ENCODE results near the gene LYPD6B. TPM values are rescaled to one million over a fixed set of nuclear protein-coding genes. Genes with fewer than 3 reads are reported as not detected.

Gene LYPD6B
- not detected for total RNA-seq
- long read RNA-seq = 0 reads

GRCh38 chr2:149038442-149039212 lies at the start of gene LYPD6B:
TSS of gene LYPD6B (plus strand) at chr2:149038699. CDS start at chr2:149130949, 92,250 bp downstream.
- no peak for DNase-seq (ENCODE audit: low spot score)

GRCh38 chr2:148989882-148990493 lies 48.5 kb upstream of the LYPD6B start:
- DNase-seq (ENCODE audit: low spot score) = no peak

GRCh38 chr2:148990968-148991367 lies 47.5 kb upstream of the LYPD6B start:
- no peak for DNase-seq (ENCODE audit: low spot score)

- DNase-seq (ENCODE audit: low spot score) = no peak
Measured at GRCh38 chr2:148992448-148992847, 46.1 kb upstream of the LYPD6B start.

GRCh38 chr2:148993351-148993750 lies 45.1 kb upstream of the LYPD6B start:
- no peak for DNase-seq (ENCODE audit: low spot score)

- DNase-seq (ENCODE audit: low spot score) = no peak
Measured at GRCh38 chr2:148994341-148994740, 44.2 kb upstream of the LYPD6B start.

GRCh38 chr2:148996805-148997204 lies 41.7 kb upstream of the LYPD6B start:
- DNase-seq (ENCODE audit: low spot score) = no peak

- DNase-seq (ENCODE audit: low spot score) = no peak
Measured at GRCh38 chr2:148998165-148998830, 40.2 kb upstream of the LYPD6B start.

- no peak for DNase-seq (ENCODE audit: low spot score)
Measured at GRCh38 chr2:148998831-148999200, 39.7 kb upstream of the LYPD6B start.

- DNase-seq (ENCODE audit: low spot score) = no peak
Measured at GRCh38 chr2:148999451-148999921, 39.0 kb upstream of the LYPD6B start.

GRCh38 chr2:149000158-149000938 lies 38.2 kb upstream of the LYPD6B start:
- no peak for DNase-seq (ENCODE audit: low spot score)

GRCh38 chr2:149001496-149001895 lies 37.0 kb upstream of the LYPD6B start:
- DNase-seq (ENCODE audit: low spot score) = no peak

GRCh38 chr2:149002378-149002890 lies 36.1 kb upstream of the LYPD6B start:
- no peak for DNase-seq (ENCODE audit: low spot score)

GRCh38 chr2:149002891-149003740 lies 35.4 kb upstream of the LYPD6B start:
- DNase-seq (ENCODE audit: low spot score) = no peak

- DNase-seq (ENCODE audit: low spot score) = no peak
Measured at GRCh38 chr2:149004836-149005235, 33.7 kb upstream of the LYPD6B start.

GRCh38 chr2:149005471-149006077 lies 32.9 kb upstream of the LYPD6B start:
- DNase-seq (ENCODE audit: low spot score) = no peak

GRCh38 chr2:149006883-149007543 lies 31.5 kb upstream of the LYPD6B start:
- no peak for DNase-seq (ENCODE audit: low spot score)

- DNase-seq (ENCODE audit: low spot score) = no peak
Measured at GRCh38 chr2:149008381-149008780, 30.1 kb upstream of the LYPD6B start.
